GM19240 (cell line): ENCODE measurements around the gene ATP2B1.
"Not testable (repeated sequence)": the region's sequence is repeated elsewhere in the genome, so short reads cannot be mapped to it uniquely, and the experiment has no call there.

Source experiments
- DNase-seq: peaks from one replicate; pipeline ENCODE4 v3.0.0; 2011; ENCODE audit warnings: low spot score; ENCODE audit not compliant: insufficient read length

Gene ATP2B1

DNA sequence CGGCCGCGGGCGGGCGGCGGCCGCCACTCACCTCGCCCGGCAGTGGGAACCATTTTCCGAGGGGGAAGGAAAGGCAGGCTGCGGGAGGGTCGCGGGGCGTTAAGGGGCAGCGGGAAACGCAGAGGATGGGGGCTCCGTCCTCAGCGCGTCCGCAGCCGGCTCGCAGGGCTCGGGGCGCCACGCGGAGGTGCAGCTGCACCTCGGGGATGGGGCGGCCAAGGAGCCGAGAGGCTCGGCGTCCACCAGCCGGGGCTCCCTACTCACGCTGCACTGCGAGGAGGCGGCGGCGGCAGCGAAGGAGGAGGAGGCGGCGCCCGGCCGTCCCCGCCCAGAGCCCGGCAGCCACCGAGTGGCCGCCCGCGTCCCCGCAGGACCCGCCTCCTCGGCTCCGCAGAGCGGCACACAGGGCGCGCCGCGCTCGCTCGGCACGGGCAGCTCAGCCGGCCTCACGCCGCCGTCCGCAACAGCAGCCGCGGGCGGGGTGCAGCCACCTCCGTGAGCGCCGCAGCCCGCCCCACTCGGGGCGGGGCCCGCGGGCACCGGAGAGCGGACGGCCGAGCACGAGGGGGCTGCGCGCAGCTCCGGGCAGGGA lies at the start of gene ATP2B1:
ATP2B1 (minus strand) TSS at position 274 of the 592 bp plus-strand sequence. CDS start 52,952 bp downstream, outside the sequence.
- DNase-seq: peak; percentile 41

DNA sequence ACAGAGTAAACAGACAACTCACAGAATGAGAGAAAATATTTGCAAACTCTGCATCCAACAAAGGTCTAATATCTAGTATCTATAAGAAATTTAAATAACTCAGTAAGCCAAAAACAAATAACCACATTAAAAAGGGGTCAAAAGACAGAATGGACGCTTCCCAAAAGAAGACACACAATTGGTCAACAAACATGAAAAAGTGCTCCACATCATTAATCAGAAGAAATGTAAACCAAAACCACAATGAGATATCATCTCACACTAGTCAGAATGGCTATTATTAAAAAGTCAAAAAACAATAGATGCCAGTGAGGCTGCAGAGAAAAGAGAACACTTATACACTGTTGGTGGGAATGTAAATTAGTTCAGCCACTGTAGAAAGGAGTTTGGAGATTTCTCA lies 49.3 kb upstream of the ATP2B1 start:
- DNase-seq: not testable (repeated sequence)

DNA sequence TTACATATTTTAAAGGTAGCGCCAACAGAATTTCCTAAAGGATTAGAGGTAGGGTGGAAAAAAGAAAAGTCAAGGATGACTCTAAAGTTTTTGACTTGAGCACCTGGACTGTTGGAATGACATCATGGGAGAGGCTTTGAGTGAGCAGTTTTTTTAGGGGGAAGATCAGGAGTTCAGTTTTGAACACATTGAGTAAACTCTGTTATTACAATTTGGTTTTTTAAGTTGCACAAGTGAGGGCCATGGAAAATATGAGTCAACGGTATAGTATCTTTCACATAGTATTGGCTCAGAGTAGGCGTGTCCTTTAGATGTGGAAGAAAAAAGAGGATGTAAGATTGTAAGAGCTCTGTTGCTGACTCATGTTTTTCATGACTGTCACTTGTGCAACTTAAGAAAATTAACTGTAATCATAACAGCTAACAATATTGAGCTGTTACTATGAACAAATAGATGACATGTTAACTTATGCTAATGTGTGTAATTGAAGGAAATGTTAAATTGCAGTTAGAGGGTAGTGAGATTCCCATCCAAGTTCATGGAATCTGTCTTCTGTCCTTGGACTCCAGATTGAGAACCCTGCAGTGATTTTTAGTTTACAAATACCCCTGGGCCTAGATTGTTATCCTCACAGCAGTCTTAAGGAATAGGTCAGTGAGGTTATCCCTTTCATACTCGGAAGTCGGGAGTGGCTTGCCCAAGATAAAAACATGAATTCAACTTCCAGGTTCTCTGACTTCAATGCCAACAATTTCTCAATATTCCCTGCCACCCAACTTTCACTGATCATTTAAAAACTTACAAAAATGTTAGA lies 48.2 kb upstream of the ATP2B1 start:
- DNase-seq: peak; percentile 19

DNA sequence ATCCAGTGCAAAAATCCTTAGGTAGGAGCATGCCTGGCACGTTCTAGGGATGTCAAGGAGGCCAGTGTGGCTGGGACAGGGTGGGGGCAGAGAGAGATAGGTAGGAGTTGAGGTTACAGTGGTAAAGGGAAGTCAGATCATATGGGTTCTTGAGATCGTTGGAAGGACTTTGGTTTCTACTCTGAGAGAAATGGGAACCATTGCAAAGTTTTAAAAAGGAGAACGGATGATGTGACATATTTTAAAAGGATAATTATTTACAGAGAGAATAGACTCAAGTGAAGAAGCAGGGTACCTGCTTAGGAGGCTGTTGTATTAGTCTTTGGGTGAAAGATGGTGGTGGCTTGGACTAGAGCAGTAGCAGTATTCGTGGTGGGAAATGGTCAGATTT lies 47.6 kb upstream of the ATP2B1 start:
- no peak for DNase-seq

DNA sequence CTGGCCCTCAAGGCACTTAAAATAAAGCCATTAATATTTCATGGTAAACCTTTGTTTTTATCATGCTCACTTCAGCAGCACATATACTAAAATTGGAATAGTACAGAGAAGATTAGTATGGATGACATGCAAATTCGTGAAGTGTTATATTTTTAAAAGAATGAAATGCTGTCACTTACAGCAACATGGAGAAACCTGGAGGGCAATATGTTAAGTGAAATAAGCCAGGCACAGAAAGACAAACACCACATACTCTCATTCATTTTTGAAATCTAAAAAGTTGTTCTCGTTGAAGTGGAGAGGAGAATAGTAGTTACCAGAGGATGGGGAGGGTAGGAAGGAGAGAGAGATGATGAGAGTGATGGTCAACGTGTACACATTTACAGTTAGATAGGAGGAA lies 45.4 kb upstream of the ATP2B1 start:
- DNase-seq: no peak

DNA sequence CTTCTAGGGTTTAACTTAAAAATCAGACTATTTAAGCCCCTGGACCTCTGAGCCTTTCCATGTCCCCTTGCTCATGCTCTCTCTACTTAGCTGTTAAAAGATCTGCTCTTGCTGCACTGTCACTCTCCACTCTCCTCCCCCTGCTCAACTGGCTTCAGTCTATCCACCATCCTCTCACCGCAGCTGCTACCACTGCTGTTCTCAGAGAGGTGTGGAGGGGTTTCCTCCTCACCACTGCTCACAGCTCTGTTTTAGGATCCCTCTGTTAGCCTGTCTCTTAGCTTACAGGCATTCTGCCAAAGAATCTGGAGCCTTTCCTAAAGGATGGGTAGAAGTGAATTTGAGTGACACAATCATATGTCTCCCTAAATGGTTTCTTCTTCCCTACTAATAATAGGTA lies 43.7 kb upstream of the ATP2B1 start:
- no peak for DNase-seq

DNA sequence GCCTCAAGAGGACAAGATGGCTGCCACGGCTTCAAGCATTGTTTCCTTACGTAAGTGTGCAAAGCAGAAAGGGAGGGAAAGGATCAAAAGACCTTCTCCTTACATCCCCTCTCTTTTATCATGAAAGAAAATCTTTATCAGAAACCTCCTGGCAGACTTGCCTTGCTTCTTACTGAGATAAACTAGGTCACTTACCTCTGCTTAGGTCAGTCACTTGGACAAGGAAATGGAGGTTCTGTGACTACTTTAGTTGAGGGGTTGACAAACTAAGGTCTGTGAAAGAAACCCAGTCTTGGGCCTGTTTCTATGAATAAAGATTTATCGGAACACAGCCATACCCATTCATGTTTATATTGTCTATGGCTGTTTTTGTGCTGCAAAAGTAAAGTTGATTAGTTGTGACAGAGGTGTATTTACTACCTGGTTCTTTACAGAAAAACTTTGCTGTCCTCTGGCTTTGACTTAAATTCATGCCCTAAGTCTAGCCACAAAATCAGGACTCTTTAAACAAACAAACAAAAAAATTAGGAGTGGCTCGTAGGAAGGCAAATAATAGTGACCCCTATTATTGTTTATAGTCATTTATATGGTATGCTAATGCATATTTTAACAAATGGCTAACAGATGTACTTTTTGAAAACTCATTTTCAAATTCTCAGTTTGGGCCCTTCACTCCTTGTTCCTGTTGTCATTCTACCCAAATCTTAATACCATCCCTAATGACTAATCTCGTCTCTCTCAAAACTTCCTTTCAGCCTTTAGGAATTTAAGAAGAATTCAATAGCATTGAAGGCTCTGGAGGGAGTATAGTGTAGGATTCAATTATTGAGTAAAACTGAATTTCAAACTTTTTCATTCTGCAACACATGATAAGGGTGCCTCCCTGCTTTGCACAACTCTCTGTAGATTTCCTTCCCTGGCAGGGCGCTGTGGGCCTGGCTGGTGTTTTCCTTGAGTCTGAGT lies 42.0 kb upstream of the ATP2B1 start:
- DNase-seq: no peak

DNA sequence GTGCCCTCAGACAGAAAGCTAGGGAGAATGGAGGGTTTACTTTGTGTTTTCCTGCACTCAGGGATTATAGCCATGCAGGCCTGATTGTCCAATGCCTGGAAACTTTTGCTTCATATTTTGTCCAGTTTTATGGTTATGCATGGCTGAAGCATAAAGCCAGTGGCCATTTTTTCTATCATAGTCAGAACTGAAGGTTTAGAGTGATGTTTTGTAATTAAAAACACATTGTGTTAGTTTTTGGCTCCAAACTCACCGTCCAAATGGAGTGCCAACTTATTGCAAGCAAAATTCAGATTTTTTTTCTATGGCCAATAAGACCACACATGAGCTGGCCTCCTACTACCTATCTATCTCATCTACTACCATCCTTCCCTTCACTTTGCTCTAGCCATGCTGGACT lies 40.2 kb upstream of the ATP2B1 start:
- DNase-seq: no peak

DNA sequence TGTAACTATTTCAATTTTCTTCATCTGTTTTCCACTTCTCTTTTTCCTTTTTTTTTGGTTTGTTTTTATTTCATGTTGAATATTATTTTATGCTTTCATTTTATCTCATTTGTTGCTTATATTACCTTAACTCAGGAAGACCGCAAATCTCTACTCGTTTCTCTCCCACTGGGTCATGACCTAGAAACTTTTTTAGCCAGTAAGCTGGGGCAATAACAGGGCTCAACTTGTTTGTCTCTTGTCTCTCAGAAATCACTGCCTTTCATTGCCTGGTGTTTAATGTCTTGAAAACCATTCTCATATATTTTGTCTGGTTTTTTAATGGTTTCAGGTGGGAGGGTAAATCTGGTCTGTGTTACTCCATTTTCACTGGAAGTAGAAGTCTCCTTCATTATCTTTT lies 36.6 kb upstream of the ATP2B1 start:
- DNase-seq: no peak

DNA sequence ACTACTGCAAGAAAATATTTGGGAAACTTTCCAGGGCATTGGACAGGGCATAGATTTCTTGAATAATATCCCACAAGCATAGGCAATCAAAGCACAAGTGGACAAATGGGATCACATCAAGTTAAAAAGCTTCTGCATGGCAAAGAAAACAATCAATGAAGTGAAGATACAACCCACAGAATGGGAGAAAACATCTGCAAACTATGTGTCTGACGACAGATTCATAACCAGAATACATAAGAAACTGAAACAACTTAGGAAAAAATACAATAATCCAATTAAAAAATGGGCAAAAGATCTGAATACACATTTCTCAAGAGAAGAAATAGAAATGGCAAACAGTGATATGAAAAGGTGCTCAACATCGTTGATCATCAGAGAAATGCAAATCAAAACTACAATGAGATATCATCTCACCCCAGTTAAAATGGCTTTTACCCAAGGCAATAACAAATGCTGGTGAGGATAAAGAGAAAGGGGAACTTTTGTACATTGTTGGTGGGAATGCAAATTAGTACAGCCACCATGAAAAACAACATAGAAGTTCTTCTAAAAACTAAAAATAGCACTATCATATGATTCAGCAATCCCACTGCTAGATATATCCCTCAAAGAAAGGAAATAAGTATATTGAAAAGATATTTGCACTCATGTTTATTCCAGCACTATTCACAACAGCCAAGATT lies 33.8 kb upstream of the ATP2B1 start:
- no peak for DNase-seq

DNA sequence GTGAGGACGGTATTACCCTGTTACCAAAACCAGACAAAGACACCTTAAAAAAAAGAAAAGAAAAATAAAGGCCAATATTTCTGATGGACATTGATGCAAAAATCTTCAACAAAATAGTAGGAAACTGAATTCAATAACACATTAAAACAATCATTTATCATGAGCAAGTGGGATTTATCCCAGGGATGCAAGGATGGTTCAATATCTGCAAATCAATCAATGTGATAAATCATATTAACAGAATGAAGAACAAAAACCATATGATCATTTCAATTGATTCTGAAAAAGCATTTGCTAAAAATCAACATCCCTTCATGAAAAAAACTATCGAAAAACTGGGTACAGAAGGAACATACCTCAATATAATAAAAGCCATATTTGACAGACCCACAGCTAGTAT lies 32.3 kb upstream of the ATP2B1 start:
- no peak for DNase-seq

DNA sequence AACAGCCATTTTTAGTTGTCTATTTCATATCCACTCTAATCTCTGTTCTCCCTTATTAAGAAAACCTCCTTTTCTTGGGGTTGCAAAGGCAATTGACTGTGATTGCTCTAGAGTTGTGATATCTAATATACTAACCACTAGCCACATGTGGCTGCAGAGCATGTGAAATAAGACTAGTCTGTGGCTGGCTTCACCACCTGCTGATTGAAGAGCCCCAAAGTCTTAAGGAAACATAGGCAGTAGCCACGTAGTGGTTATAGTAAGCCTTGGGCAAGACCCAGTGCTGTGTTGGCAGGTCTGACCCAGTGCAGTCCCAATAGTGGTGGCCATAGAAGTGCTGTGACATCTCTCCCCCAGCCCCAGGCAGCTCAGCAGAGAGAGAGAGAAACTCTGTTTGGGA lies 28.4 kb upstream of the ATP2B1 start:
- no peak for DNase-seq

DNA sequence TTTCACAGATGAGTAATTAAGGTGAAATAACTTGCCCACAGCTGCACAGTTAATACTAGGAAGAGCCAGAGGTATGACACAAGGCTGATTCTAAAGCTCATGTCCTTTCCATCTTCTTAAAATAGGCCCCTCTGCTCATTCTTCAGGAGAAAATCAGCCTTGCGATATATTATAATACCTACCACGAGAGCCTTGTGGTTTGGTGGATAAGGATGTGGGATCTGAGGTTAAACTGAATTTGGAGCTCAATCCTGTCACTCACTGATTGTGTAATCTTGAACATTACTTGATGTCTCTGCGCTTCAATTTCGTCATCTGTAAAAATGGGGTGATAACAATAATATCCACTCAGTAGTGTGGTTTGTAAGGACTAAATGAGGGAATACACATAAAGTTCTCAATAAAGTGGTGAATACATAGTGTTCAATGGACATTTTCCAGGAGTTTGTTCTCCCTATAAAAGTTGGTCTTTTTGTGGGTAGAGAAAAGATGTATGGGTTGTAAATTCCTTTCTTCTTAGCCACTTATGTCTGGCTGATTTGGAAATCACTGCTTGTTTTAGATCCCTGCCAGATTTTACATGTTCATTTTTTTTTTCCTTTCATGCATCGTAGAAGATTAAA lies 25.1 kb upstream of the ATP2B1 start:
- DNase-seq: no peak

DNA sequence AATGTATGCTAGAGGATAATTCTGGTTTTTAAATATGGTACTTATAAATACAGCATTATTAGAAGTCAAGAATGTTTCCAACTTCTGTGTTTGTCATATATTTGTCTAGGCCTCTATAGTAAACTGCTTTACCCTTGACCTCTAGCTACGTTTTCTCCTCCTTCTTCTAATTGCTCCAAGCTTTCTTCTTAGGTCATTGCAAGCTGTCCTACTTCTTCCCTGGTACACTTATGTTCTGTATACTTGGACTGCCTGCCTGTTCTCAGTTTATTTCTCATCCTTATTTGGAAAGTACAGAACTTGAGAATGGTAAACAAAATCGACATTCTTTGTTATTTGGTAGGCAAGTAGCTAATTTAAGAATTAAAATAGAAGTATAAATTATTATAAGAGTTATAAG lies 23.9 kb upstream of the ATP2B1 start:
- DNase-seq: no peak

DNA sequence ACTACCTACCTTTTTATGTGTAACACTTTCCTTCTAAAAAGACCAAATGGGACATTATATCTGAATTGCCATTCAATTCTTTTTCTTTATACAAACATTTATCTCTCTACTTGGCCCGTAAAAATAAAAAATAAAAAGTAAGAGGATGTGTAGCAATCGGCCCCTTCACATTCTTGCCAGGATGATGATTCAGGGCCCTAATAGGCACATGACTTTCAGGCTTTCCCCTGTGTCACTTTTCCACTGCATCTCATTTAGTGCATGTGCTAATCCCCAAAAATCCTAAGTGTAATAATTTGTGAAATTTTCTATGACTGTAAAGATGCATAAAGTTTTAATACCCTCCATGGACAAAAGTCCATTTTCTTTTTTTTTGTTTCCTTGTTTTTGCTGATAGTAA lies 23.0 kb upstream of the ATP2B1 start:
- no peak for DNase-seq

DNA sequence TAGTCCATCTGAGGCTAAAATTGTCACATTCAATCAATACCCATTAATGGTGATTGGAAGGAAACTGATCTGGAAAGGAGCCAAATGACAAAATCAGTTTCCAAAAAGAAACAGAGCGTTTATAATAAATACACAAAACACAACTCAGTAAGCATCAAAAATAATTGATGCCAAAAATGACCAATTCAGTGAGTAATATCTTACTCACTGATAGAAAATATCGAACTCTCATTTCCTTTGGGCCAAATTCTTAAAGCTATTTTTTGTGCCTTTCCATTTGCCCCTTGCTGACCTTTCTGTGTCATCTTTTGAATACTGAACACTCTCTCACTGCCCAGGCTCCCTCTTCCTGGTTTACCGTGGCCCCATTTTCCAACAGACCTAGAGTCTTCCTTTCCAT lies 22.5 kb upstream of the ATP2B1 start:
- DNase-seq: no peak

DNA sequence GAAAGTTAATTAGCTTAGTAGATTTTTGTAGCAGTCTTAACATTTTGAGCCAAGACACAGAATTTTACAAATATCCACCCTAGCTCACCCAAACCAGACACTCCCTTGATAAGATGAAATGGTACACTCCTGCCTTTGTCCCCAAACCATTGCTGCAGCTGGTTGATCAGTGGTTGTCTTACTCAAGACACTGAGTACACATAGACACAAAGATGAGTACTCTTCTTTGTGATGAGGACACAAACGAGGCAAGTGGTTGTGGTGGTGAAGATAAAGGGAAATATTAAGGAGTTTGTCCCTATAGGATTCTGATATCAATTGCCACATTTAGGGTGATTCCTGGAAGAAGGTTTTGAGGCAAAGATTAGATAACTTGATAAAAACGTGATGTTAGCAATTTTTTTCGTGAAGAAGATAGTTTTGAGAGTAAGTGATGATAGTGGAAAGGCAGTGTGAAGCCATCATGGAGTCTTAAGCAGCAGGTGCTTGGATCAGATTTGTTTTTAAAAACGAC lies 21.4 kb upstream of the ATP2B1 start:
- no peak for DNase-seq

DNA sequence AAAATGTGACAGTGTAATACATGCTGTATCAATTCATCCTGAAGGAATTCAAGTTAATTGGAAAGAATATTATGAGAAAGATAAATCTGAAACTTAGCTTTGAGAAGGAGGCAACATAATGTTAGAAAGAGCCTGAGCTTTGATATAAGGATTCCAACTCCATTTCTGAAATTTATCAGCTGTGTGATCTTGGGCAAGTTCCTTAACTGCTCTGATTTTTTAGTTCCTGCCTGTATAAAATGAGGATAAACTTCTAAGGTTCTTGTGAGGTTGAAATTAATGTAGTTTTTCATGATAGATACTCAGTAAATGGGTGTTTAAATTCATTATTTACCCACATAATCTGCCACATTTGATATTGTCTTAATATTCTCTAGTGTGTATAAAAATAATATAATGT lies 14.6 kb upstream of the ATP2B1 start:
- DNase-seq: no peak

DNA sequence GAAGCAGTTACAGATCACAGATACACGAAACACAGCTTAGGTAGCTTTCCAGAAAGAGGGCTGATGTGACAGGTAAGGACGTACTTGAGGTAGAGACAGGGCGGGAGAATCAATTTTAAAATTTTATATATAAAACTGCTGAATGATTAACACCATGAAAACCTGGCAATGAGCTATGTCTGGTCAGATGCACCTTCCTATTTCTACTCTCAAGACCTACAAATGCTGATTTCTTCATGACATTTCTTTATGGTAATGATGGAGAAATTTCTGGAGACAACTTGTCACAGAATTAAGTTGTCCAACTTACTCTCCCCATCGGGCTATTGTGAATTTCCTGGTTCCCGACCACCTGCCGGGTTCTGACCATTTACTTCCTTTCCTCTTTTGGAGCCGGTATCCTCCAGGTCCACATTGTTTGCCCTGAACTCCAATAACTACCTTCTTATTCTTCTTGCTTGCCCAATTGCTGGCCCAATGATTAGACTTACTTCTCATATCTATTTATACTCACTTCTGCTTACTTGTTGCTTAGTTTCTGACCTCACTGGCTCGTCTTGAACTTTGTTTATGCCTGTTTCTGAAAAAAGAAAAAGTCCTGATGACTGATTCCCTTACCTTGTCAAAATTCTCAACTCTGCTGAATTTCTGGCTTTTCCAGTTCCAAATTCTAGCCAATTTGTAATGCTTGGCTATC lies 12.8 kb upstream of the ATP2B1 start:
- no peak for DNase-seq
